NCI-H1092 treated with DMSO at 0.1 percent for 48 hours (cell line): ENCODE measurements around the gene INHBB.

Source experiments
- DNase-seq: peaks from one replicate; lab custom pipeline; 2025; lab: John Stamatoyannopoulos, UW

Gene INHBB

GRCh38 chr2:120398051-120398995 is 52.4 kb downstream of the INHBB start:
- no peak for DNase-seq

GRCh38 chr2:120398996-120399888 is 53.3 kb downstream of the INHBB start:
- DNase-seq = no peak

GRCh38 chr2:120399889-120400240 is 53.9 kb downstream of the INHBB start:
- no peak for DNase-seq

- no peak for DNase-seq
Observed at GRCh38 chr2:120400551-120400950, 54.6 kb downstream of the INHBB start.
